Endothelial cell (in vitro differentiated cells): ENCODE data around the gene YAE1. TPM values are rescaled to one million over a fixed set of nuclear protein-coding genes. Genes with fewer than 3 reads are reported as not detected.
A peak's percentile ranks its signal among the peaks of the same experiment; 100 is the strongest.

Experiments used
- DNase-seq: peaks from one replicate; pipeline ENCODE4 v3.0.0; 2021; ENCODE audit warnings: low spot score
- H3K27ac Mint-ChIP-seq: one replicate; pipeline ENCODE4 v1.8.0; 2021; ENCODE audit warnings: mixed read lengths, inconsistent platforms; ENCODE audit not compliant: unreplicated experiment
- H3K27me3 Mint-ChIP-seq: one replicate; pipeline ENCODE4 v1.8.0; 2021; ENCODE audit warnings: mild to moderate bottlenecking, moderate library complexity, mixed read lengths, inconsistent platforms; ENCODE audit not compliant: unreplicated experiment
- H3K36me3 Mint-ChIP-seq: one replicate; pipeline ENCODE4 v1.8.0; 2021; ENCODE audit warnings: mild to moderate bottlenecking, low read depth, mixed read lengths, inconsistent platforms; ENCODE audit not compliant: unreplicated experiment
- H3K4me1 Mint-ChIP-seq: one replicate; pipeline ENCODE4 v1.8.0; 2021; ENCODE audit warnings: mild to moderate bottlenecking, mixed read lengths, inconsistent platforms; ENCODE audit not compliant: unreplicated experiment
- H3K4me3 Mint-ChIP-seq: one replicate; pipeline ENCODE4 v1.8.0; 2021; ENCODE audit warnings: mild to moderate bottlenecking, mixed read lengths, inconsistent platforms; ENCODE audit not compliant: unreplicated experiment
- H3K9me3 Mint-ChIP-seq: one replicate; pipeline ENCODE4 v1.8.0; 2021; ENCODE audit warnings: mixed read lengths, inconsistent platforms; ENCODE audit not compliant: unreplicated experiment
- CTCF ChIP-seq: fragments of 200-600 bp; sonication (generic); IDR thresholded peaks from one replicate; pipeline ENCODE4 v1.5.0; 2021; ENCODE audit warnings: antibody characterized with exemption; ENCODE audit not compliant: unreplicated experiment
- total RNA-seq: library from RNA; stranded (reverse); fragmentation: NEBNext Ultra II Directional; extraction: Animal tissue kit (Norgen Biotek cat#: 25700); gene quantifications from one replicate; pipeline ENCODE4 v1.2.1, GENCODE V29; 2021; ENCODE audit not compliant: unreplicated experiment

Gene YAE1
- total RNA-seq, 1 donor from 2014 or later = 13.4 TPM

GRCh38 chr7:39594988-39595620 is 28.9 kb downstream of the YAE1 start:
- peaks cover 3% of the 10 kb centered on the region for H3K36me3 Mint-ChIP-seq
- H3K9me3 Mint-ChIP-seq = no peaks in the 10 kb centered on the region
- no peak overlapping the region for H3K27ac Mint-ChIP-seq
- peaks cover 2% of the 10 kb centered on the region for H3K27me3 Mint-ChIP-seq
- no peak for DNase-seq
- no peak for TF ChIP-seq CTCF
- H3K4me3 Mint-ChIP-seq = no peak overlapping the region
- H3K4me1 Mint-ChIP-seq = peaks cover 5% of the 10 kb centered on the region

- Mint-ChIP-seq H3K9me3 (no peaks in the 10 kb centered on the region), H3K4me1 (peaks cover 44% of the 10 kb centered on the region), H3K27me3 (peaks cover 1% of the 10 kb centered on the region), H3K36me3 (no peaks in the 10 kb centered on the region), H3K4me3 (no peak overlapping the region), H3K27ac (peak overlapping the region; percentile 58)
- DNase-seq = no peak
- TF ChIP-seq CTCF = no peak
Observed at GRCh38 chr7:39602351-39602750, 36.1 kb downstream of the YAE1 start.

GRCh38 chr7:39603924-39604323 is 37.7 kb downstream of the YAE1 start:
- peak overlapping the region; percentile 62 for H3K27ac Mint-ChIP-seq
- H3K4me3 Mint-ChIP-seq = no peak overlapping the region
- peaks cover 54% of the 10 kb centered on the region for H3K4me1 Mint-ChIP-seq
- H3K36me3 Mint-ChIP-seq = no peaks in the 10 kb centered on the region
- TF ChIP-seq CTCF = no peak
- H3K9me3 Mint-ChIP-seq = no peaks in the 10 kb centered on the region
- DNase-seq = no peak
- peaks cover 4% of the 10 kb centered on the region for H3K27me3 Mint-ChIP-seq

GRCh38 chr7:39605087-39605486 is 38.9 kb downstream of the YAE1 start:
- Mint-ChIP-seq H3K4me1 (peaks cover 63% of the 10 kb centered on the region), H3K4me3 (no peak overlapping the region), H3K27ac (peak overlapping the region; percentile 34), H3K27me3 (peaks cover 5% of the 10 kb centered on the region), H3K9me3 (no peaks in the 10 kb centered on the region), H3K36me3 (no peaks in the 10 kb centered on the region)
- no peak for TF ChIP-seq CTCF
- no peak for DNase-seq

GRCh38 chr7:39606352-39606751 is 40.1 kb downstream of the YAE1 start:
- DNase-seq = no peak
- Mint-ChIP-seq H3K36me3 (no peaks in the 10 kb centered on the region), H3K4me1 (peaks cover 76% of the 10 kb centered on the region), H3K4me3 (no peak overlapping the region), H3K27ac (peak overlapping the region; percentile 16), H3K27me3 (peaks cover 5% of the 10 kb centered on the region), H3K9me3 (no peaks in the 10 kb centered on the region)
- TF ChIP-seq CTCF = no peak
